Peyer's patch (tissue), 4 donors: ENCODE results near the gene TBATA. TPM values are rescaled to one million over a fixed set of nuclear protein-coding genes. Genes with fewer than 3 reads are reported as not detected.

Experiments
- DNase-seq, 3 donors: peaks; one replicate each; pipeline ENCODE4 v3.0.0-alpha.2; 2017 to 2019
- H3K27ac ChIP-seq, 4 donors: fragments of 200-600 bp; sonication (generic); one replicate each; pipeline ENCODE4 v1.5.1; 2016 to 2019
- H3K27me3 ChIP-seq, 2 donors: fragments of 200-600 bp; sonication (generic); one replicate each; pipeline ENCODE4 v1.5.1; 2019
- H3K36me3 ChIP-seq, 3 donors: fragments of 200-600 bp; sonication (generic); one replicate each; pipeline ENCODE4 v1.5.1; 2016 to 2019
- H3K4me1 ChIP-seq, 4 donors: fragments of 200-600 bp; sonication (generic); one replicate each; pipeline ENCODE4 v1.5.1; 2016 to 2019
- H3K4me3 ChIP-seq, 4 donors: fragments of 200-600 bp; sonication (generic); 1 replicate in 3 of 4; 2 replicates in 1 of 4; pipeline ENCODE4 v1.5.1; 2016 to 2019; ENCODE audit warnings: mild to moderate bottlenecking in 1 of 4
- H3K9me3 ChIP-seq, 4 donors: fragments of 200-600 bp; sonication (generic); one replicate each; pipeline ENCODE4 v1.5.1; 2016 to 2019; ENCODE audit warnings: mild to moderate bottlenecking in 1 of 4
- POLR2A ChIP-seq, 2 donors: fragments of 450-650 bp; IDR thresholded peaks; one replicate each; pipeline ENCODE4 v1.5.1; 2017; ENCODE audit warnings: antibody characterized with exemption in 2 of 2, mild to moderate bottlenecking in 2 of 2, moderate library complexity in 2 of 2
- total RNA-seq, 4 donors: library from RNA; depleted of rRNA; stranded (reverse); fragments of >200 nt; gene quantifications; one replicate each; pipeline ENCODE4 v1.1.0, GENCODE V29; 2016
- TF ChIP-seq, protein P1 (sequence below), 6 experiments: fragments of 450-650 bp in 4 of 6; fragments of 200-600 bp in 2 of 6; sonication (generic) in 1 of 6; IDR thresholded peaks; one replicate each; pipeline ENCODE4 v1.5.1; 2017 to 2019; ENCODE audit warnings: antibody characterized with exemption in 6 of 6, mild to moderate bottlenecking in 3 of 6, moderate library complexity in 1 of 6

Gene TBATA
- total RNA-seq, 4 donors from 2014 or later: not detected

DNA sequence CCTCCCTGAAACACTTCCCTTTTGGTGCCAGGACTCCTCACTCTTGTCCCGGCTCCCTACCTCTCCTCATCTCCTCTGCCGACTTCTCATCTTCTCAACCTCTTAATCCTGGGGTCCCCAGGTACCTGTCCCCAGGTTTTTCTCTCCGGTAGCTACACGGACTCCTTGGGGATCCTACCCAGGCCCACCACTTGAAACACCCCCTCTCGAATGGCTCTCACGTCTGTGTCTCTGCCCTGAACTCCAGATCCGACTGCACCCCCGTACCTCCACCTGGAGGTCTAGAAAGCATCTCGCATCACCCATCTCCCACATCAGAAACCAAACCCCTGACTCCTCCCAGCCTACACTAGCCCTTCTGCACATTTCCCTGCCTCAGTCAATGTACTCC, 4.8 kb downstream of the TBATA start:
- TF ChIP-seq POLR2A (IDR thresholded peaks at IDR 0.05): no peak
- Histone ChIP-seq H3K27ac (no peak overlapping the region), H3K4me1 (no peaks in the 10 kb centered on the region), H3K9me3 (no peaks in the 10 kb centered on the region), H3K36me3 (no peaks in the 10 kb centered on the region), H3K4me3 (no peak overlapping the region), H3K27me3 (no peaks in the 10 kb centered on the region)
- no peak for DNase-seq

- no peaks in the 10 kb centered on the region for H3K27me3 ChIP-seq
- DNase-seq: peak in 1 of 3 donors; percentile 67
- no peaks in the 10 kb centered on the region for H3K36me3 ChIP-seq
- no peak overlapping the region for H3K27ac ChIP-seq
- no peak for TF ChIP-seq POLR2A (IDR thresholded peaks at IDR 0.05)
- TF ChIP-seq, protein P1, sequence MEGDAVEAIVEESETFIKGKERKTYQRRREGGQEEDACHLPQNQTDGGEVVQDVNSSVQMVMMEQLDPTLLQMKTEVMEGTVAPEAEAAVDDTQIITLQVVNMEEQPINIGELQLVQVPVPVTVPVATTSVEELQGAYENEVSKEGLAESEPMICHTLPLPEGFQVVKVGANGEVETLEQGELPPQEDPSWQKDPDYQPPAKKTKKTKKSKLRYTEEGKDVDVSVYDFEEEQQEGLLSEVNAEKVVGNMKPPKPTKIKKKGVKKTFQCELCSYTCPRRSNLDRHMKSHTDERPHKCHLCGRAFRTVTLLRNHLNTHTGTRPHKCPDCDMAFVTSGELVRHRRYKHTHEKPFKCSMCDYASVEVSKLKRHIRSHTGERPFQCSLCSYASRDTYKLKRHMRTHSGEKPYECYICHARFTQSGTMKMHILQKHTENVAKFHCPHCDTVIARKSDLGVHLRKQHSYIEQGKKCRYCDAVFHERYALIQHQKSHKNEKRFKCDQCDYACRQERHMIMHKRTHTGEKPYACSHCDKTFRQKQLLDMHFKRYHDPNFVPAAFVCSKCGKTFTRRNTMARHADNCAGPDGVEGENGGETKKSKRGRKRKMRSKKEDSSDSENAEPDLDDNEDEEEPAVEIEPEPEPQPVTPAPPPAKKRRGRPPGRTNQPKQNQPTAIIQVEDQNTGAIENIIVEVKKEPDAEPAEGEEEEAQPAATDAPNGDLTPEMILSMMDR (IDR thresholded peaks at IDR 0.05): no peak
- no peak overlapping the region for H3K4me3 ChIP-seq
- H3K4me1 ChIP-seq: no peaks in the 10 kb centered on the region
- no peaks in the 10 kb centered on the region for H3K9me3 ChIP-seq
These were observed 5.4 kb downstream of the TBATA start for GRCh38 chr10:70779511-70780369.

- Histone ChIP-seq H3K4me1 (no peaks in the 10 kb centered on the region), H3K36me3 (no peaks in the 10 kb centered on the region), H3K9me3 (no peaks in the 10 kb centered on the region), H3K27me3 (no peaks in the 10 kb centered on the region), H3K27ac (no peak overlapping the region), H3K4me3 (no peak overlapping the region)
- peak in 1 of 3 donors; percentile 29 for DNase-seq
- TF ChIP-seq, protein P1 (IDR thresholded peaks at IDR 0.05): no peak
- no peak for TF ChIP-seq POLR2A (IDR thresholded peaks at IDR 0.05)
These were observed 6.1 kb downstream of the TBATA start for GRCh38 chr10:70779088-70779487.

DNA sequence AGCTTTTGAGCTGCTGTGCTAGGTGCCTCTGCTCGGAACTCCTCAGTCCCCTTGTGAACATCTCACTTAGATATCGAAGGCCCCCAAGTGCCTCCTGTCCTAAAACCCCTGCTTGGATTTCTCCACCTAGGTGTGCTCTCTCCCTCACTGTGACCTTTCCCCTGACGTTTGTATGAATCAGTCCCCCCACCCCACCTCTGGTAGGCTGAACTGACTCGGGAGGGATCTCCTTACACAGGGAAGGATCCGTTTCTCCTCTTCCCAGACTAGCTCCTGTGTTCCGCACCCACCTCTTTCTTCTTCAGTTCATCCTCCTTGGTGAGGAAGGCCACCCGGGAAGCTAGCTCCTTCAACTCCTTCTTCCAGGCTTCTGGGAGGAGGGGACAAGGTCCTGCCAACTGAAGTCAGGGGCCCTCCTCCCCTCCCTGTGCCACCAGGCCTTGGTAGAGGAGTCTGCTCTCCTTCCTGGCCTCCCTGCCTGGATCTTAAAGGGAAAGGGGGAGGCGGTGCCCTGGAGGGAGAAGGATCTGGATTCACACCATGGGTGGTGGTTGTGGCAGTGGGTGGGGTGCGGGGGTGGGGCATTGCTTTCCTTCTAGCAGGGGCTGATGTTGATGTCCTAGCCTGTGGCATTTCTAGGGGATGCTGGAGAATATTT, 6.8 kb downstream of the TBATA start:
- no peak overlapping the region for H3K4me3 ChIP-seq
- peak in 1 of 3 donors; percentile 34 for DNase-seq
- no peak for TF ChIP-seq POLR2A (IDR thresholded peaks at IDR 0.05)
- TF ChIP-seq, protein P1 (IDR thresholded peaks at IDR 0.05): no peak
- H3K4me1 ChIP-seq: no peaks in the 10 kb centered on the region
- H3K9me3 ChIP-seq: no peaks in the 10 kb centered on the region
- H3K27ac ChIP-seq: no peak overlapping the region
- H3K36me3 ChIP-seq: no peaks in the 10 kb centered on the region
- no peaks in the 10 kb centered on the region for H3K27me3 ChIP-seq

GRCh38 chr10:70777063-70777875, 7.9 kb downstream of the TBATA start:
- Histone ChIP-seq H3K9me3 (no peaks in the 10 kb centered on the region), H3K4me1 (no peaks in the 10 kb centered on the region), H3K27ac (no peak overlapping the region), H3K27me3 (no peaks in the 10 kb centered on the region), H3K4me3 (no peak overlapping the region), H3K36me3 (no peaks in the 10 kb centered on the region)
- no peak for TF ChIP-seq POLR2A (IDR thresholded peaks at IDR 0.05)
- TF ChIP-seq, protein P1 (IDR thresholded peaks at IDR 0.05): no peak
- peak in 2 of 3 donors; percentile 47 to 57 for DNase-seq
